GM19035 (cell line): ENCODE results near the gene TRDN.
"Not testable (repeated sequence)": the region's sequence is repeated elsewhere in the genome, so short reads cannot be mapped to it uniquely, and the experiment has no call there.

Source experiments
- ATAC-seq: cut with Tn5 transposase; IDR thresholded peaks from one replicate; pipeline ENCODE4 v1.9.1; 2021; ENCODE audit not compliant: unreplicated experiment

TRDN gene

DNA sequence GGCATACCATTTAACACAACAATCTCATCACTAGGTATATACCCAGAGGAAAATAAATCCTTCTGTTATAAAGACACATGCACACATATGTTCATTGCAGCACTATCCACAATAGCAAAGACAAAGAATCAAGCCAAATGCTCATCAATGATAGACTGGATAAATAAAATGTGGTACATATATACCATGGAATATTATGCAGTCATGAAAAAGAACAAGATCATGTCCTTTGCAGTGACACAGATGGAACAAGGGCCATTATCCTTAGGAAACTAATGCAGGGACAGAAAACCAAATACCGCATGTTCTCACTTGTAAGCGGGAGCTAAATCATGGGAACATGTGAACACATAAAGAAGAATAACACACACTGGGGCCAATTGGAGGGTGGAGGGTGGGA, 322.3 kb downstream of the TRDN start:
- ATAC-seq: not testable (repeated sequence)

DNA sequence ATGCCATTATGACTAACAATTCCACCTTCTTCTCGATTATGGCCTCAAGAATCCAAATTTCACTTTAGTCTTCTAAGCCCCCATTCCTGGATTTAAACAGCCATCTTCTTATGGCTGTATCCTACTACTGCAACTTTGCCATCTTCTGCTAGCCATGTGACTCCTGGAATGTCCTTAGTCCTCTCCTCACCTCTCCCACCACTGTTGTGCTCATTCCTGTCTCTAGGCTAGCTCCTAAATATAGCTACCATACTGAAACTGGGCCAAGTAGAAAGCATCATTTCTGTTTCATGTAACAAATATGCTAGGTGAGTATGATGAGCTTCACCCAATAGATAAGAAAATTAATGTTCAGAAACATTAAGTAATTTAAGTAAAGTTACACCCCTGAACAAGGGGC, 327.6 kb downstream of the TRDN start:
- ATAC-seq: no peak

DNA sequence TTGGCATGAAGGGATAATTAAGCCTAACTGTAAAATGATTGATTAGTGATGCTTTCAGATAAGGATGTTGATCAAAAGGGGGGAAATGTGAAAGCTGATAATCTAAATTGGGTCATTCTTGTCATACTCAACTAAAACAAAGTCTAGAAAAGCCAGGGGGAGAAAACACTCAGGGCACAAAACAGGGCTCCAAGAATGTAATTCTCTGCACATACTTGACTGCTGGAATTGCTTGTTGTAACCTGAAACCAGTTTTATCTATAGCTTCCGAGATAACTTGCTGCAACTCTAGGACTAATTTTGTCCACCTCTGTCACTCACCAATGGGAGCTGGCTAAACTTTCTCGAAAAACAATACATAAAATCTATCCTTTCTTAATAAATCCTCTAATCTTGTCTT, 330.4 kb downstream of the TRDN start:
- ATAC-seq: no peak

DNA sequence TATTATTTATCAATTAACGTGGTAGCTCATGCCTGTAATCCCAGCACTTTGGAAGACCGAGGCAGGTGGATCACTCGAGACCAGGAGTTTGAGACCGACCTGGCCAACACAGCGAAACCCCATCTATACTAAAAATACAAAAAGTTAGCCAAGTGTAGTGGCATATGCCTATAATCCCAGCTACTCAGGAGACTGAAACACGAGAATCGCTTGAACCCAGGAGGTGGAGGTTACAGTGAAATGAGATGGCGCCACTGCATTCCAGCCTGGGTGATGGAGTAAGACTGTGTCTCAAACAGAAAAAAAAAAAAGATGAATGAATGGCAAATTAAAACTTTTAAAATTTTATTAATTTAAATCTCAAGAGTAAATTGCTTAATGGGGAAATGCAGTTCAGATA, 341.1 kb downstream of the TRDN start:
- ATAC-seq: no peak

DNA sequence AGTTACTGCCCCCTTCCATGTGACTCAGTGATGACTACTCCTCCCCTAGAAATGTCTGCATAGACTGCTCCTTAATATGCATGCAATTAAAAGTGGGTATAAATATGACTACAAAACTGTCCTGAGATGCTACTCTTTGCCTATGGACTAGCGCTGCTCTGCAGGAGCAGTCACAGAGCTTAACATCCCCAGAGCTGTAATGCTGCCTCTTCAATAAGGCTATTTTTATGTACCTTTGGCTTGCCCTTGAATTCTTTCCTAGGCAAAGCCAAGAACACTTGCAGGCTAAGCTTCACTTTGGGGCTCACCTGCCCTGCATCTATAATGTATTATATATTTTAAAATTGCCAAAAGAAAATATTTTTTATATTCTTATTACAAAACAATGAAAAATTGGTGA, 341.6 kb downstream of the TRDN start:
- no peak for ATAC-seq

DNA sequence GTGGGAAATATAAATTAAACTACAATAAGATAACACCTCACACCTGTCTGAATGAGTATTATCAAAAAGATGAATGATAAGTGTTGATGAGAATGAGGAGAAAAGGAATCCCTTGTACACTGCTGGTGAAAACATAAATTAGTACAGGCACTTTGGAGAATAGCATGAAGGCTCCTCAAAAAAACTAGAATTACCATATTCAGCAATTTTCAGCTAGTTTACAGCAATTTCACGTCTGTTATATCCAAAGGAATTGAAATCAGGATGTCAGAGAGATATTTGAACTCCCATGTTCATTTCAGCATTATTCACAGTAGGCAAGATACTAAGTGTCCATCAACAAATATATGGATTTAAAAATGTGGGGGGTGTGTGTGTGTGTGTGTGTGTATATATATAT, 348.1 kb downstream of the TRDN start:
- ATAC-seq: no peak

DNA sequence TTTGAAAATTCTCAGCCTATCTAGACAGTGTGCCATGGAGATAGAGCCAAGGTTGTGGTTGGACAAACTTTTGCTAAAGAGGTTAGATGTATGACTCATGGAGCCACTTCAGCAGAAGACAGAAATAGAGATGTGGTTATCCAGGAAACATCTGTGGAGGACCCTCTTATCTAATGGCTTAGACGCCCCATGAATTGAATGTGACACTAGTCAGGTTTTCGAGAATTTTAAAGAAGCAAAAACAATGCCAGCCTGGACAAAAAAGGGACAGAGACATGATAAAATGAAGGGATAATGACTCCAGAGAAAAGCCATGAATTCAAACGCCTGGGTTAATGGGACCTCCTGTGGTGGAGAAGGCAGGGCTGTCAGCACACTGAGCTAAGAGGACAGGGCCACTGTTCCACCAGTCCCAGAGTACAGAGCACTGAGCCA, 360.2 kb downstream of the TRDN start:
- no peak for ATAC-seq

DNA sequence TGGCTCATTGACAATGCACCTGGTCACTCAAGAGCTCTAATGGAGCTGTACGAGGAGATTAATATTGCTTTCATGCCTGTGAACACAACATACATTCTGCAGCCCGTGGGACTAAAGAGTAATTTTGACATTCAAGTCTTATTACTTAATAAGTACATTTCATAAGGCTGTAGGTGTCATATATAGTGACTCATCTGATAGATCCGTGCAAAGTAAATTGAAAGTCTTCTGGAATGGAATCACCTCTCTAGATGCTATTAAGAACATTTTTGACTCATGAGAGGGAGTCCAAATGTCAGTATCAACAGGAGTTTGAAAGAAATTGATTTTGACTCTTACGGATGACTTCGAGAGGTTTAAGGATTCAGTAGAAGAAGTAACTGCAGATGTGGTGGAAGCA, 372.8 kb downstream of the TRDN start:
- ATAC-seq: no peak

DNA sequence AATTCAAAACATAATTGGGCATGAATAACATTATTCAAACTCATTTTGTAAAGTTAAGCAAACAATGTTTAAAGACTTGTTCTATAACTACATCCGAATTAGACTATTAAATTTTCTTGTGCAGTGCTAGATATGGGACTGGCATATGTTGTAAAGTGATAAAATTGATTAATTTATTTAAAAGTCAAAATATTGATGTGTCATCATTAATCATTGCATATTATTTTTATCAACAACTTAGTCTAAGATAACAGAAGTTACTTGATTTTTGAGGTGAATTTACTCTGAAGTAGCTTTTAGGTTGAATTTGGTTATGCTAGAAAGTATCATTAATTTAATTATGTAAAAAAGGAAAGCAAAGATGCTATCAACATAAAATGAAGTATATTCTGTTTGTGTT, 396.1 kb downstream of the TRDN start:
- ATAC-seq: no peak

DNA sequence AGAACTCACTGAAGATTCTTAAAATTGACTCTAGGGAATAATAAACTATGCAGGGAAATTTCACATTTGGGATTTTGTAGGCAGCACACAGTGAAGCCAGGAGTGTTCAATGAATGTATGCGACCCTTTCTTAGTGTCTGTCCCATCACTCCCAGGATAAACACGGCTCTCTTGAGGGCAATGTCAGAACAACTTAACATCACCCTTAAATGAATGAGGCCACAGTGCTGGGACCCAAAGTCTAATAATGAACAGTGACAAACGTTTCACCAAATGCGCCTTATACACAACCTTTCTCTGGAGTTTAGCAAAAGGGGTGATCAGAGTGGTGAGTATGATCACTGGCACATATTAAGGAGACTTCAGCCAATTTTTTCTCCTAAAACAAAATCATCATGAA, 403.4 kb downstream of the TRDN start:
- ATAC-seq: no peak

DNA sequence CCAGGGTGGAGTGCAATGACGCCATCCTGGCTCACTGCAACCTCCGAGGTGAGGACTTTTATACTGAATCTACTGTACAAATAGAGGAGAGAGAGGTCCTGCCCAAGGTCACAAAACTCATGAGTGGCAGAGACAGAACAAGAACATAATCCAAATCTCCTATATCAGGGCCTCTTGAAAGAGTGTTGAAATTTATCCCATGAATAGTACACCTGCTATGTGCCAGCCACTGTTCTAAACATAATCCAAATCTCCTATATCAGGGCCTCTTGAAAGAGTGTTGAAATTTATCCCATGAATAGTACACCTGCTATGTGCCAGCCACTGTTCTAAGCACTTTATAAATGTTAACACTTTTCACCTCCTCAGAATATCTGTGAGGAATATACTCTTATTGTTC, 409.0 kb downstream of the TRDN start:
- ATAC-seq: not testable (repeated sequence)

DNA sequence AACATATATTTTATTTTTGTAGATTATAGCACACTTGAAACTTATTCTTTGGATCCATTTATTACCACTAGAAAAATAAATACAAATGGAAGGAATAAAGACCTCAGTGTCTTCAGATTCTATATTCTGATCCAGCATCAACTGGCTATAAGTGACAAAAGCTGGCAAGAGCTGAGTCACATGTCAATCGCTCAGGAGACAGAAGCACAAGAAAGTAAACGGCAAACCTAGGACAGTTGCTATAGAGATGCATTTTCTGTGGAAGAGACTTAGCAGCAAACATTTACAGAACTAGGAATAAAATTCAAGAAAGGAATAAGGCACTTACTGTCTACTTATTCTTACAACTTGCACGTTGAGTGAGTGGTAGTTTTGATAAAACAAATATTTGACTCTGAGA, 410.4 kb downstream of the TRDN start:
- ATAC-seq: no peak

DNA sequence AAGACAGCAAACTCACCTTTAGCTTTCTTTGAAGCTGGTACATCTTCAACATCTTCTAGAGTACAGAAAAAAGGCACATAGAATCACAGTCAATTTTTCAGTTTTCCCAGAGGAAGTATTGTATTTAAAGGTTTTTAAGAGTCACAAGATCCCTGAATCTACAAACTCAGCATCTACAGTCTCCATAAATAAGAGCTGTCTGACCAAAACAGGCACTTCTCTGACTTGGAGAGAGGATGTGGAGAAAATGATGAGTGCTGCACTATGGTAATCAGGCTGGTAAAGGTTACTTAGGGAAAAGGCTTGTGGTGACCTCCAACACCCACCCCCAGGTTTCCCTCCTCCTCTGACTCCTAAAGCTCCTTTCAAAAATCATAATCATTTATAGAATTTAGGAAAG, 412.7 kb downstream of the TRDN start:
- ATAC-seq: no peak

DNA sequence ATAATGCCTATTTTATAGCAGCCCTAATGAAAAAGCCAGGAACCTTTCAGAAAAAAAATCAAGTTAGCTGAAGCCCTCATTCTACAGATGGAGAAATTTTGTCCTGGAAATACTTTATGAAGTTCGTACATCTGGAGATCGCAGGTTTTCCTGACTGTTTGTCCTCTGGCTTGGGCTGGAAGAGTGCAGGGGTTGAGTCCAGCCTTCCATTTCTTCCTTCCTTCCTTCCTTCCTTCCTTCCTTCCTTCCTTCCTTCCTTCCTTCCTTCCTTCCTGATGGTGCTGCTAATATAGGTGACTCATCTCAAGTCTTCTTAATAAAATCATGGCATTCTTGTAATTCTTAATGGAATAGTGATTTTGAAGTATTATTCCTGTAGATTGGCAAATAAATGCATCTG, 413.3 kb downstream of the TRDN start:
- ATAC-seq: no peak

DNA sequence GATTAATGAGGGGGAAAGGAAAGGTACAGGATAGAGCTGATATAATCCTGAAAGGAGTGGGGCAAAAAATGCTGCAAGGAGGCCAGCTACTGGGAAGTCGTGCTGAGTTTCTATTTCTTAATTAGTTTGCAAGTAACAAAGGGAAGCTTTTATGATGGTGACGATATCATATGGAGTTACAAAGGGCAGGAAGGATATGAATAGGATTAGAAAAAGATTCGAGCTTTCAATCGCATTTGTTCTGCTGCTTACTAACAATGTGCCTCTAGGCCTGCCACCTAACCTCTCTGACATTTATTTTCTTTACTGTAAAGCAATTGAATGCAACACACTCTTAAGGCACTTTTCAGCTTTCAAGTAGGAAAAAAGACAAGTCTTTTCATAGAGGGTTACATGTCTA, 421.5 kb downstream of the TRDN start:
- no peak for ATAC-seq

DNA sequence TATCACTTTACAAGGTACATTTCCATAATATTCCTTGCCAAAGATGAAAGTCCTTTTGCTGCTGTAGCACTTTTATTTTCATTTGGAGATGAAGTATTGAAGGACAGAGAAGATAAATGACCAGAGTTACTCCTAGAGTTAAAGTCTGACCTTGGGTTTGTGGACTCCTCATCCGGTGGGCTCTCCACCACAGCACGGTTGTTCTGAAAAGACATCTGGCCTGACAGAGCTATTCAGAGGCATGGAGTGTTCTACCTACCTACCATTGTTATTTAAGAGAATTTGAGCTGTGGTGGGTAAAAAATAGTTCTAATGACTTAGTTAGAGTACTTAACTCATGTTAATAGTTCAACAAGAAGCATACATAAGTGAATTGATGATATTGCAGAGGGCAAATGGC, 422.3 kb downstream of the TRDN start:
- no peak for ATAC-seq

DNA sequence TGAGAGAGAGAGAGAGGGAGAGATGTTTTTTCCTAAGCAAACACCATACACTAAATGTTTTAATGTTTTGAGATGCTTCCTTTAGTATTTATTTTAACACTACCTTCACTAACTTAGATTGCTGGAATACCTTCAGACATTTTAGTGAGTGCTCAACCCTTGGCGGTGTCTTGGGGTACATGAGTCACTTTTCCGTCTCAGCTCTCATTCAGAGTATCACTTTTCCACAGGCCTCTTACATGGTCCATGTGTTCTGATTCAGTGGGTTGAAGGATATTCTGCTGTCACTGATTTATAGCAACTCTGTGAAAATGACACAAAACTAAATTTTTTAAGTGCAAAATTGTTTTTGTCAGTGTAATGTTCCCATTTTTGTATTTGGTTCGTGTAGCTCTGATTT, 422.8 kb downstream of the TRDN start:
- no peak for ATAC-seq

DNA sequence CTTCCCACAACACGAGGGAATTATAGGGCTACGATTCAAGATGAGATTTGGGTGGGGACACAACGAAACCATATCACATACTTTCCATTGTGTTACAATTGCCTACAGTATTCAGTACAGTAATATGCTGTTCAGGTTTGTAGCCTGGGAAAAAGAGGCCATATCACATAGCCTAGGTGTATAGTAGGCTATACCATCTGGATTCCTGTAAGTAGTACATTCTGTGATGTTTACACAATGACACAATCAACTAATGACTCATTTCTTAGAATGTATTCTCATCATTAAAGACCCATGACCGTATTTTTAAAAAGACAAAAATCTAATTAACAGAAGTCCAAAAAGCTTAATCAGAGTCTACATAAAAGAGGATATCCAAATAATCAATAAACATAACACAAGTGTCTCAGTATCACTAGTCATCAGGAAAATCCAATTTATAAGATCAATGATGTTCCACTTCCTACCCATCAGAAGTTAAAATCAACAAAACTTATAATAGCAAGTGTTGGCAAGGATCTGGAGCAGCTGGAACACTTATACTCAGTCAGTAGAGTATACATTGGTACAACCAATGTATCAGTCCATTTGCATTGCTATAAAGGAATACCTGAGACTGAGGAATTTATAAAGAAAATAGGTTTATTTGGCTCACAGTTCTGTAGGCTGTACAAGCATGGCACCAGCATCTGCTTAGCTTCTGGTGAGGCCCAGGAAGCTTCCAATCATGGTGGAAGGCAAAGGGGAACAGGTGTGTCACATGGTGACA, 424.8 kb downstream of the TRDN start:
- no peak for ATAC-seq

DNA sequence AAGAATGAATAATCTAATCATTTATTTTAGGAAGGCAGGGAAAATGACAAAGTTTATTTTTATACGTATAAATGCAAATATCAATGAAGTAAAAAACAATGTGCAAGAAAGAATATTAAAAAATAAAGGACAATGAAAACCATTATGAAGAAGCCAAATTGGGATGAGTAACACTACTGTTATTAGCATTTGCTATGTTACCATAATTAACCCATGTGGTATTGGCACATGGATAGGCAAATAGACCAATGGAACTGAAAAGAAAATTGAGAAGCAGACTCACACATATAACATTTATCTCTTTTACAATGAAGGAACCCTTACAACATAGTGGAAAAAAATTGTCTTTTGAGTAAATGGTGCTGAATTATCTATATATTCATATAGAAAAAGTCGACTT, 426.1 kb downstream of the TRDN start:
- no peak for ATAC-seq

DNA sequence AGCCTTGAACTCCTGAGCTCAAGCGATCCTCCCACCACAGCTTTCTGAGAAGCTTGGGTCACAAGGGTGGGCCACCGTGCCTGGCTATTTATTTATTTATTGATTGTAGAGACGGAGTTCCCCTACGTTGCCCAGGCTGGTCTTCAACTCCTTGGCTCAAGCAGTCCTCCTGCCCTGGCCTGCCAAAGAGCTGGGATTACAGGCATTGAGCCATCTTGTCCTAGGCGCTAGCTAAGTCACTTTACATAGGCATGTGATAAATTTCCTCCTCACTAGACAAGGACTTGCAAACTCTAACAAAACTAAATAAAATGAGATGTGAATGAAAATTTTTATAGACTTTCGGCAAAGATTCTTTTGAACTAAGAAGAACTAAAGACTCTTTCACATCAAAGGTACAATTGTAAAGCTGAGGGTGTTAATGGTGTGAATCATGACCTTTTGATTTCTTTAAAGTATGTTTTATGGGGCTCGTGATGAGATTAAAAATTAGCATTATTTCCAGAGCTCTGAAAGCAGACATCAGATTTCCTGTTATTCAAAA, 428.7 kb downstream of the TRDN start:
- no peak for ATAC-seq

DNA sequence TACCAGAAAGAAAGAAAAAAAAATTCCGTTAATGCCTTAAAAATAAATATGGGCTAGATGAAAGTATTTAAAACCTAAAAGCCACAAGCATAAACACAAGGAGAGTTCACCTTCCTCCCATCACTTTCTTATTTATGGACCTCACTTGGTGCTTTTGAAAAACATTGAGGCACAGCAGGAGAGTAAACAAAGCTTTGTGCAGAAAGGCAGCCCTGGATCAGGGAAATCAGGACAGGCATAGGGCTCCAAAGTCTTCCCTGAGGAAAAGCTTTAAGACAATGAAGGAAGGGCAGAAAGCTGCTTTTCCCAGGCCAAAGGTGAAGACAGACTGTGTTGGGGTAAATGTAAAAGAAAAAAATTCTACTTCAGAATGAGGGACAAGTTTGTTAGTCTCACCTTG, 432.8 kb downstream of the TRDN start:
- no peak for ATAC-seq

DNA sequence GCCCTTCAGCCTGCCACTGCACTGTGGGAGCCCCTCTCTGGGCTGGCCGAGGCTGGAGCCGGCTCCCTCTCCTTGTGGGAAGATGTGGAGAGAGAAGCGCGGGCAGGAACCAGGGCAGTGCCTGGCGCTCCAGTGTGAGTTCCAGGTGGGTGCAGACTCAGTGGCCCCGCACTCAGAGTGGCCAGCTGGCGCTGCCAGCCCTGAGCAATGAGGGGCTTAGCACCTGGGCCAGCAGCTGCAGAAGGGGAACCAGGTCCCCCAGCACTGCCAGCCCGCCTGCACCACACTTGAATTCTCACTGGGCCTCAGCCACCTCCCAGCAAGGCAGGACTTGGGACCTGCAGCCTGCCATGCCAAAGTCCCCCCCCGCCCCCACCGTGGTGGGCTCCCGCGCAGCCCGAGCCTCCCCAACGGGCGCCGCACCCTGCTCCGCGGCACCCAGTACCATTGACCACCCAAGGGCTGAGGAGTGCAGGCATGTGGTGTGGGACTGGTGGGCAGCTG, 434.8 kb downstream of the TRDN start:
- ATAC-seq: no peak

DNA sequence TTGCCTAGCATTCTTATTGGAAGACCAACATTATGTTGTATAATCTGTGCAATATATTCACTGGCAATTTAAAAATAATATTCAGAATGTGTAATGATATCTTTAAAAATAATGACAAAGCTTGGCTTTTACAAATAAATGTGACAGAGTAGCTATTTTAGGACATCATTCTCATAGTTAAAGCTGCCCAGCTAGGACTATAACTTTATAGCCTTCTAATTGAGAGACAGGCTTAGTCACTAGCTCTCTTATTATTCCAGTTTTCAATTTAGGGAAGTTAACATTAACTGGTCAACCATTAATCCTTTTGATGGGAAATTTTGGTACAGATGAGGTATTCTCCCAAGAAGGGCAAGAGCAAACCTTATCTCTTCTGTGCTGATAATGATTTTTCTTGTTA, 443.5 kb downstream of the TRDN start:
- no peak for ATAC-seq
